PC-3 (cell line): ENCODE data around the gene ADAM19. TPM values are rescaled to one million over a fixed set of nuclear protein-coding genes. Genes with fewer than 3 reads are reported as not detected.

Experiments
- ATAC-seq: fragments of 200-7000 bp; cut with Tn5 transposase; 2 replicates; pipeline ENCODE4 v1.9.1; 2020; ENCODE audit warnings: mild to moderate bottlenecking, moderate library complexity
- BruUV-seq: library from RNA; stranded (reverse); fragments of 400-500 nt; replicated peaks from 2 replicates; lab custom pipeline; 2021; lab: Mats Ljungman, UMichigan
- CTCF ChIA-PET: fragments of 300-600 bp; sonication (Branson Sonifier 250); formaldehyde crosslinking; loops from one replicate; lab custom pipeline; 2022; ENCODE audit warnings: antibody characterized with exemption; lab: Charles Lee
- POLR2A ChIA-PET: fragments of 300-600 bp; sonication (Branson Sonifier 250); formaldehyde crosslinking; loops from one replicate; lab custom pipeline; 2022; ENCODE audit warnings: antibody characterized with exemption; ENCODE audit not compliant: unreplicated experiment; lab: Charles Lee
- DNase-seq: peaks from one replicate; pipeline ENCODE4 v3.0.0-alpha.2; 2015
- H2AFZ ChIP-seq: fragments of 300-600 bp; sonication (generic); 2 replicates; pipeline ENCODE4 v1.6.0; 2016; ENCODE audit warnings: antibody characterized with exemption, low read length
- H3F3A ChIP-seq: fragments of 300-600 bp; sonication (generic); one replicate; pipeline ENCODE4 v1.6.0; 2017; ENCODE audit warnings: antibody characterized with exemption, low read length, control low read depth, mild to moderate bottlenecking; ENCODE audit not compliant: unreplicated experiment
- H3K27ac ChIP-seq: fragments of 300-600 bp; sonication (generic); 2 replicates; pipeline ENCODE4 v1.5.1; 2016; ENCODE audit warnings: mild to moderate bottlenecking, low read length
- H3K27me3 ChIP-seq: fragments of 300-600 bp; sonication (generic); 2 replicates; pipeline ENCODE4 v1.6.1; 2016; ENCODE audit warnings: low read length, mixed read lengths
- H3K36me3 ChIP-seq: fragments of 300-600 bp; sonication (generic); 2 replicates; pipeline ENCODE4 v1.6.1; 2016; ENCODE audit warnings: low read depth, mixed run types, low read length, mixed read lengths
- H3K4me1 ChIP-seq: fragments of 300-600 bp; sonication (generic); 2 replicates; pipeline ENCODE4 v1.5.1; 2016; ENCODE audit warnings: low read length; ENCODE audit not compliant: insufficient read depth
- H3K4me2 ChIP-seq: fragments of 300-600 bp; sonication (generic); 2 replicates; pipeline ENCODE4 v1.6.0; 2016; ENCODE audit warnings: low read length
- H3K4me3 ChIP-seq: fragments of 300-600 bp; sonication (generic); 2 replicates; pipeline ENCODE4 v1.5.1; 2016; ENCODE audit warnings: mild to moderate bottlenecking, low read length, mixed read lengths
- H3K79me2 ChIP-seq: fragments of 300-600 bp; sonication (generic); 2 replicates; pipeline ENCODE4 v1.6.1; 2017; ENCODE audit warnings: low read length, mixed read lengths
- H3K9ac ChIP-seq: fragments of 300-600 bp; sonication (generic); 2 replicates; pipeline ENCODE4 v1.6.0; 2016; ENCODE audit warnings: mild to moderate bottlenecking, low read length
- H3K9me2 ChIP-seq: fragments of 300-600 bp; sonication (generic); replicated peaks from 2 replicates; pipeline ENCODE4 v1.6.1; 2016; ENCODE audit warnings: mixed run types, low read length, mixed read lengths
- H3K9me3 ChIP-seq: fragments of 300-600 bp; sonication (generic); 2 replicates; pipeline ENCODE4 v1.6.1; 2016; ENCODE audit warnings: low read length, mixed read lengths
- H4K20me1 ChIP-seq: fragments of 300-600 bp; sonication (generic); 2 replicates; pipeline ENCODE4 v1.6.1; 2016; ENCODE audit warnings: low read length, mixed read lengths
- CTCF ChIP-seq: fragments of 300-600 bp; sonication (generic); conservative IDR thresholded peaks from 2 replicates; pipeline ENCODE4 v1.5.1; 2017; ENCODE audit warnings: antibody characterized with exemption, low read depth, mild to moderate bottlenecking, low read length
- EZH2 ChIP-seq: fragments of 300-600 bp; sonication (generic); IDR thresholded peaks from one replicate; pipeline ENCODE4 v1.6.1; 2017; ENCODE audit warnings: antibody characterized with exemption, mild to moderate bottlenecking, low read length; ENCODE audit not compliant: unreplicated experiment
- EZH2phosphoT487 ChIP-seq: fragments of 300-600 bp; sonication (generic); IDR thresholded peaks from 2 replicates; pipeline ENCODE4 v1.6.1; 2018; ENCODE audit warnings: mild to moderate bottlenecking, antibody characterized with exemption, low read length, borderline replicate concordance
- intact Hi-C: fragments of 100-400 bp; cut with micrococcal nuclease; formaldehyde crosslinking; loops from 2 replicates; pipeline ENCODE4 v1.9.0; 2023
- total RNA-seq: library from RNA; depleted of rRNA; stranded (reverse); fragments of >200 nt; gene quantifications from 2 replicates; pipeline ENCODE4 v1.2.3, GENCODE V29; 2014

The ADAM19 gene
- total RNA-seq, 1 experiment from 2014 or later, result 115 TPM

- ChIA-PET CTCF (no interaction called here), POLR2A (no interaction called here)
- H3K27ac ChIP-seq, result no peak overlapping the region
- H3K9me2 ChIP-seq, result no peaks in the 10 kb centered on the region
- BruUV-seq, result no TSS peak
- H3K4me1 ChIP-seq, result peaks cover 38% of the 10 kb centered on the region
- no peak overlapping the region for H3K4me2 ChIP-seq
- ATAC-seq (no peak), DNase-seq (no peak)
- H4K20me1 ChIP-seq, result peaks cover 10% of the 10 kb centered on the region; the same call in 1 of the 2 replicates
- TF ChIP-seq CTCF (no peak), EZH2phosphoT487 (no peak)
- no peak overlapping the region for H3K4me3 ChIP-seq
- no peak overlapping the region for H3K9ac ChIP-seq
- no peaks in the 10 kb centered on the region for H3K27me3 ChIP-seq
- peaks cover 100% of the 10 kb centered on the region for H3K79me2 ChIP-seq
- peaks cover 36% of the 10 kb centered on the region for H3K36me3 ChIP-seq
- intact Hi-C loops, result loop anchor here (5.0 kb wide), 1 partner anchor 34 kb away; no protein-coding TSS in a partner anchor
- H2AFZ ChIP-seq, result no peak overlapping the region
- H3K9me3 ChIP-seq, result no peaks in the 10 kb centered on the region
- no peaks in the 10 kb centered on the region for H3F3A ChIP-seq
Observed at GRCh38 chr5:157546456-157547100, 29.0 kb downstream of the ADAM19 start.

GRCh38 chr5:157545610-157546310 lies 29.8 kb downstream of the ADAM19 start:
- no peaks in the 10 kb centered on the region for H3K9me3 ChIP-seq
- H3K27ac ChIP-seq, result no peak overlapping the region
- no peak overlapping the region for H2AFZ ChIP-seq
- BruUV-seq, result no TSS peak
- H3K9me2 ChIP-seq, result no peaks in the 10 kb centered on the region
- peaks cover 36% of the 10 kb centered on the region for H3K36me3 ChIP-seq
- H3K27me3 ChIP-seq, result no peaks in the 10 kb centered on the region
- POLR2A ChIA-PET, result no interaction called here
- peaks cover 15% of the 10 kb centered on the region; the same call in 1 of the 2 replicates for H4K20me1 ChIP-seq
- CTCF ChIA-PET, result no interaction called here
- ATAC-seq, result no peak
- no peak overlapping the region for H3K4me2 ChIP-seq
- no peaks in the 10 kb centered on the region for H3F3A ChIP-seq
- no peak overlapping the region for H3K9ac ChIP-seq
- H3K4me1 ChIP-seq, result peaks cover 34% of the 10 kb centered on the region
- DNase-seq, result no peak
- no peak for TF ChIP-seq CTCF
- TF ChIP-seq EZH2phosphoT487, result no peak
- TF ChIP-seq EZH2, result no peak
- intact Hi-C loops, result loop anchor here (5.0 kb wide), 1 partner anchor 33 kb away; no protein-coding TSS in a partner anchor
- H3K4me3 ChIP-seq, result no peak overlapping the region
- H3K79me2 ChIP-seq, result peaks cover 100% of the 10 kb centered on the region

GRCh38 chr5:157544623-157544989 lies 31.0 kb downstream of the ADAM19 start:
- BruUV-seq, result no TSS peak
- Histone ChIP-seq H3K9me2 (no peaks in the 10 kb centered on the region), H3K9me3 (no peaks in the 10 kb centered on the region), H3F3A (no peaks in the 10 kb centered on the region), H3K79me2 (peaks cover 100% of the 10 kb centered on the region), H3K27ac (no peak overlapping the region), H3K4me3 (no peak overlapping the region), H2AFZ (no peak overlapping the region), H3K36me3 (peaks cover 36% of the 10 kb centered on the region), H3K9ac (no peak overlapping the region), H3K4me1 (peaks cover 25% of the 10 kb centered on the region), H4K20me1 (peaks cover 21% of the 10 kb centered on the region; the same call in 1 of the 2 replicates), H3K4me2 (no peak overlapping the region), H3K27me3 (no peaks in the 10 kb centered on the region)
- DNase-seq, result no peak
- intact Hi-C loops, result no loop called here
- TF ChIP-seq EZH2phosphoT487, result no peak
- no peak for TF ChIP-seq CTCF
- no peak for TF ChIP-seq EZH2
- ChIA-PET CTCF (no interaction called here), POLR2A (no interaction called here)
- no peak for ATAC-seq
